ENCODE results near the gene ZNF101.

The ZNF101 gene

GRCh38 chr19:19711306-19711933, 42.8 kb downstream of the ZNF101 start:
- H3K4me2 ChIP-seq (ENCODE audit: low read length): no peak overlapping the region
- no peak overlapping the region for H3K9ac ChIP-seq (ENCODE audit: low read length)
- no peaks in the 10 kb centered on the region for H3K27me3 ChIP-seq (ENCODE audit: low read depth, low read length)
- peaks cover 91% of the 10 kb centered on the region for H3K36me3 ChIP-seq (replicated peaks; ENCODE audit: low read depth, low read length)
- no peak overlapping the region for H3K4me3 ChIP-seq (ENCODE audit: low read length)
- H2AFZ ChIP-seq (ENCODE audit: low read depth, low read length): no peak overlapping the region
- TF ChIP-seq CTCF (IDR thresholded peaks at IDR 0.05; ENCODE audit: low read depth, low read length) (no peak), EZH2phosphoT487 (IDR thresholded peaks at IDR 0.05; ENCODE audit: low read depth) (no peak)
- no peak overlapping the region for H3K27ac ChIP-seq (ENCODE audit: low read length)
- no peaks in the 10 kb centered on the region for H3K4me1 ChIP-seq (ENCODE audit: low read length)
- peaks cover 15% of the 10 kb centered on the region for H3K79me2 ChIP-seq (ENCODE audit: low read length)
- H4K20me1 ChIP-seq (ENCODE audit: insufficient read depth, low read length): no peaks in the 10 kb centered on the region
- peaks cover 82% of the 10 kb centered on the region for H3K9me3 ChIP-seq (ENCODE audit: insufficient read depth, low read length)

GRCh38 chr19:19711934-19712828, 43.5 kb downstream of the ZNF101 start:
- H3K9ac ChIP-seq (ENCODE audit: low read length): no peak overlapping the region
- H3K4me2 ChIP-seq (ENCODE audit: low read length): no peak overlapping the region
- H3K79me2 ChIP-seq (ENCODE audit: low read length): peaks cover 22% of the 10 kb centered on the region
- H4K20me1 ChIP-seq (ENCODE audit: insufficient read depth, low read length): 0 out of 2 replicates have a peak, but pooled peaks cover under 1% of the 10 kb centered on the region
- no peak for TF ChIP-seq EZH2phosphoT487 (IDR thresholded peaks at IDR 0.05; ENCODE audit: low read depth)
- TF ChIP-seq CTCF (IDR thresholded peaks at IDR 0.05; ENCODE audit: low read depth, low read length): no peak
- H3K4me1 ChIP-seq (ENCODE audit: low read length): no peaks in the 10 kb centered on the region
- no peak overlapping the region for H2AFZ ChIP-seq (ENCODE audit: low read depth, low read length)
- H3K4me3 ChIP-seq (ENCODE audit: low read length): no peak overlapping the region
- peaks cover 84% of the 10 kb centered on the region for H3K9me3 ChIP-seq (ENCODE audit: insufficient read depth, low read length)
- H3K36me3 ChIP-seq (replicated peaks; ENCODE audit: low read depth, low read length): peaks cover 92% of the 10 kb centered on the region
- H3K27me3 ChIP-seq (ENCODE audit: low read depth, low read length): no peaks in the 10 kb centered on the region
- H3K27ac ChIP-seq (ENCODE audit: low read length): no peak overlapping the region

- Histone ChIP-seq H3K27ac (ENCODE audit: low read length) (no peak overlapping the region), H3K36me3 (replicated peaks; ENCODE audit: low read depth, low read length) (peaks cover 59% of the 10 kb centered on the region), H3K9ac (ENCODE audit: low read length) (no peak overlapping the region), H3K9me3 (ENCODE audit: insufficient read depth, low read length) (peaks cover 61% of the 10 kb centered on the region), H3K79me2 (ENCODE audit: low read length) (peaks cover 71% of the 10 kb centered on the region), H3K4me2 (ENCODE audit: low read length) (no peak overlapping the region), H3K4me3 (ENCODE audit: low read length) (no peak overlapping the region), H3K4me1 (ENCODE audit: low read length) (no peaks in the 10 kb centered on the region), H4K20me1 (ENCODE audit: insufficient read depth, low read length) (peaks cover 6% of the 10 kb centered on the region; the same call in 1 of the 2 replicates), H3K27me3 (ENCODE audit: low read depth, low read length) (no peaks in the 10 kb centered on the region), H2AFZ (ENCODE audit: low read depth, low read length) (no peak overlapping the region)
- TF ChIP-seq CTCF (IDR thresholded peaks at IDR 0.05; ENCODE audit: low read depth, low read length) (no peak), EZH2phosphoT487 (IDR thresholded peaks at IDR 0.05; ENCODE audit: low read depth) (no peak)
These were observed 51.2 kb downstream of the ZNF101 start for GRCh38 chr19:19719798-19720197.

- Histone ChIP-seq H4K20me1 (ENCODE audit: insufficient read depth, low read length) (peaks cover 6% of the 10 kb centered on the region; the same call in 1 of the 2 replicates), H2AFZ (ENCODE audit: low read depth, low read length) (no peak overlapping the region), H3K4me1 (ENCODE audit: low read length) (no peaks in the 10 kb centered on the region), H3K36me3 (replicated peaks; ENCODE audit: low read depth, low read length) (peaks cover 40% of the 10 kb centered on the region), H3K79me2 (ENCODE audit: low read length) (peaks cover 55% of the 10 kb centered on the region), H3K9me3 (ENCODE audit: insufficient read depth, low read length) (peaks cover 45% of the 10 kb centered on the region), H3K27ac (ENCODE audit: low read length) (no peak overlapping the region), H3K4me2 (ENCODE audit: low read length) (no peak overlapping the region), H3K9ac (ENCODE audit: low read length) (no peak overlapping the region), H3K27me3 (ENCODE audit: low read depth, low read length) (no peaks in the 10 kb centered on the region), H3K4me3 (ENCODE audit: low read length) (no peak overlapping the region)
- TF ChIP-seq EZH2phosphoT487 (IDR thresholded peaks at IDR 0.05; ENCODE audit: low read depth): no peak
- no peak for TF ChIP-seq CTCF (IDR thresholded peaks at IDR 0.05; ENCODE audit: low read depth, low read length)
These were observed 53.3 kb downstream of the ZNF101 start for GRCh38 chr19:19721896-19722295.

Measured in OCI-LY3 (cell line).